SK-N-MC (cell line): Measurements from ENCODE around the gene THEM4.

Experiments used
- EZH2 ChIP-seq: fragments of 200-600 bp; sonication (generic); IDR thresholded peaks from one replicate; pipeline ENCODE4 v1.6.1; 2017; ENCODE audit warnings: antibody characterized with exemption
- POLR2AphosphoS5 ChIP-seq: IDR thresholded peaks from 2 replicates; pipeline ENCODE4 v1.6.1; 2012; ENCODE audit warnings: mild to moderate bottlenecking, low read depth, low read length, borderline replicate concordance

- no peak for TF ChIP-seq EZH2
- TF ChIP-seq POLR2AphosphoS5, result no peak
These were observed 48.7 kb downstream of the THEM4 start for GRCh38 chr1:151860504-151861187.
